Activated naive CD8-positive, alpha-beta T cell treated with anti-CD3 and anti-CD28 coated beads, Interleukin-2, amount 10 ng/mL, durations not matched to agents 7 days and 5 days (primary cell): ENCODE results near the gene MAST4. TPM values are rescaled to one million over a fixed set of nuclear protein-coding genes. Genes with fewer than 3 reads are reported as not detected.

Experiments used
- ATAC-seq: fragments of 150-1000 bp; cut with Tn5 transposase; one replicate; pipeline ENCODE4 v1.10.0; 2021; ENCODE audit warnings: low read depth, moderate library complexity
- POLR2A ChIA-PET: fragments of 350-600 bp; sonication (Branson Sonifier 250); formaldehyde crosslinking; loops from one replicate; lab custom pipeline; 2021; ENCODE audit warnings: antibody characterized with exemption; lab: Charles Lee
- DNase-seq: peaks from one replicate; pipeline ENCODE4 v3.0.0; 2021
- H3K27ac Mint-ChIP-seq: one replicate; pipeline ENCODE4 v1.8.0; 2022; ENCODE audit warnings: mild to moderate bottlenecking, mixed read lengths
- H3K27me3 Mint-ChIP-seq: one replicate; pipeline ENCODE4 v1.8.0; 2022; ENCODE audit warnings: mild to moderate bottlenecking, moderate library complexity, mixed read lengths
- H3K36me3 Mint-ChIP-seq: one replicate; pipeline ENCODE4 v1.8.0; 2021; ENCODE audit warnings: mild to moderate bottlenecking, mixed read lengths
- H3K4me1 Mint-ChIP-seq: one replicate; pipeline ENCODE4 v1.8.0; 2021; ENCODE audit warnings: mixed read lengths
- H3K4me3 Mint-ChIP-seq: one replicate; pipeline ENCODE4 v1.8.0; 2022; ENCODE audit warnings: mild to moderate bottlenecking, moderate library complexity, mixed read lengths
- H3K9me3 Mint-ChIP-seq: one replicate; pipeline ENCODE4 v1.8.0; 2021; ENCODE audit warnings: mixed read lengths
- total RNA-seq, 2 experiments: library from RNA; stranded (reverse); gene quantifications; one replicate each; pipeline ENCODE4 v1.2.3, GENCODE V29; 2021

MAST4 gene
- total RNA-seq, 2 experiments from 2014 or later, result 13.4 to 14.3 TPM

GRCh38 chr5:67033880-67034651, 437.9 kb downstream of the MAST4 start:
- Mint-ChIP-seq H3K27me3 (no peaks in the 10 kb centered on the region), H3K9me3 (no peaks in the 10 kb centered on the region), H3K4me1 (peaks cover 4% of the 10 kb centered on the region), H3K4me3 (no peak overlapping the region), H3K36me3 (no peaks in the 10 kb centered on the region), H3K27ac (no peak overlapping the region)
- ATAC-seq (no peak), DNase-seq (no peak)
- POLR2A ChIA-PET, result no interaction called here

- POLR2A ChIA-PET, result no interaction called here
- no peaks in the 10 kb centered on the region for H3K36me3 Mint-ChIP-seq
- H3K9me3 Mint-ChIP-seq, result peaks cover under 1% of the 10 kb centered on the region
- ATAC-seq (no peak), DNase-seq (no peak)
- no peak overlapping the region for H3K4me3 Mint-ChIP-seq
- H3K27ac Mint-ChIP-seq, result no peak overlapping the region
- H3K4me1 Mint-ChIP-seq, result peaks cover 1% of the 10 kb centered on the region
- H3K27me3 Mint-ChIP-seq, result no peaks in the 10 kb centered on the region
Observed at GRCh38 chr5:67035098-67035740, 439.0 kb downstream of the MAST4 start.

- Mint-ChIP-seq H3K4me3 (no peak overlapping the region), H3K27me3 (no peaks in the 10 kb centered on the region), H3K27ac (no peak overlapping the region), H3K9me3 (peaks cover 2% of the 10 kb centered on the region), H3K4me1 (peaks cover 1% of the 10 kb centered on the region), H3K36me3 (no peaks in the 10 kb centered on the region)
- POLR2A ChIA-PET, result no interaction called here
- DNase-seq (no peak), ATAC-seq (no peak)
Observed at GRCh38 chr5:67037171-67037570, 441.0 kb downstream of the MAST4 start.

- Mint-ChIP-seq H3K4me1 (no peaks in the 10 kb centered on the region), H3K27ac (no peak overlapping the region), H3K4me3 (no peak overlapping the region), H3K27me3 (no peaks in the 10 kb centered on the region), H3K9me3 (peaks cover 2% of the 10 kb centered on the region), H3K36me3 (no peaks in the 10 kb centered on the region)
- POLR2A ChIA-PET, result no interaction called here
- ATAC-seq (no peak), DNase-seq (no peak)
Observed at GRCh38 chr5:67038817-67039603, 442.8 kb downstream of the MAST4 start.

- Mint-ChIP-seq H3K4me3 (no peak overlapping the region), H3K27me3 (no peaks in the 10 kb centered on the region), H3K27ac (no peak overlapping the region), H3K36me3 (peaks cover 1% of the 10 kb centered on the region), H3K9me3 (peaks cover 2% of the 10 kb centered on the region), H3K4me1 (no peaks in the 10 kb centered on the region)
- DNase-seq, result no peak
- ATAC-seq, result no peak
- POLR2A ChIA-PET, result no interaction called here
Observed at GRCh38 chr5:67042176-67043003, 446.2 kb downstream of the MAST4 start.

GRCh38 chr5:67043796-67044511, 447.8 kb downstream of the MAST4 start:
- no peaks in the 10 kb centered on the region for H3K27me3 Mint-ChIP-seq
- no peak overlapping the region for H3K27ac Mint-ChIP-seq
- no peak for DNase-seq
- H3K9me3 Mint-ChIP-seq, result peaks cover 2% of the 10 kb centered on the region
- H3K36me3 Mint-ChIP-seq, result peaks cover 2% of the 10 kb centered on the region
- no peak overlapping the region for H3K4me3 Mint-ChIP-seq
- H3K4me1 Mint-ChIP-seq, result no peaks in the 10 kb centered on the region
- no peak for ATAC-seq
- POLR2A ChIA-PET, result no interaction called here

- DNase-seq (no peak), ATAC-seq (no peak)
- POLR2A ChIA-PET, result no interaction called here
- no peak overlapping the region for H3K27ac Mint-ChIP-seq
- H3K4me1 Mint-ChIP-seq, result peaks cover 2% of the 10 kb centered on the region
- H3K36me3 Mint-ChIP-seq, result peaks cover 2% of the 10 kb centered on the region
- peaks cover 1% of the 10 kb centered on the region for H3K9me3 Mint-ChIP-seq
- H3K4me3 Mint-ChIP-seq, result no peak overlapping the region
- H3K27me3 Mint-ChIP-seq, result no peaks in the 10 kb centered on the region
Observed at GRCh38 chr5:67045816-67046740, 449.9 kb downstream of the MAST4 start.

- DNase-seq, result no peak
- no peak for ATAC-seq
- Mint-ChIP-seq H3K27ac (peak overlapping the region; percentile 28), H3K27me3 (no peaks in the 10 kb centered on the region), H3K36me3 (peaks cover 2% of the 10 kb centered on the region), H3K4me1 (peaks cover 2% of the 10 kb centered on the region), H3K4me3 (no peak overlapping the region), H3K9me3 (no peaks in the 10 kb centered on the region)
- POLR2A ChIA-PET, result no interaction called here
Observed at GRCh38 chr5:67047160-67047559, 451.0 kb downstream of the MAST4 start.

- H3K4me1 Mint-ChIP-seq, result peaks cover 2% of the 10 kb centered on the region
- H3K27ac Mint-ChIP-seq, result no peak overlapping the region
- peaks cover 2% of the 10 kb centered on the region for H3K36me3 Mint-ChIP-seq
- ATAC-seq (no peak), DNase-seq (no peak)
- POLR2A ChIA-PET, result no interaction called here
- no peaks in the 10 kb centered on the region for H3K9me3 Mint-ChIP-seq
- no peak overlapping the region for H3K4me3 Mint-ChIP-seq
- H3K27me3 Mint-ChIP-seq, result no peaks in the 10 kb centered on the region
Observed at GRCh38 chr5:67047616-67048015, 451.4 kb downstream of the MAST4 start.

GRCh38 chr5:67050125-67050524, 453.9 kb downstream of the MAST4 start:
- ATAC-seq, result no peak
- H3K27me3 Mint-ChIP-seq, result no peaks in the 10 kb centered on the region
- POLR2A ChIA-PET, result no interaction called here
- DNase-seq, result no peak
- peaks cover 2% of the 10 kb centered on the region for H3K36me3 Mint-ChIP-seq
- H3K9me3 Mint-ChIP-seq, result no peaks in the 10 kb centered on the region
- H3K4me1 Mint-ChIP-seq, result peaks cover 2% of the 10 kb centered on the region
- H3K27ac Mint-ChIP-seq, result no peak overlapping the region
- no peak overlapping the region for H3K4me3 Mint-ChIP-seq

- DNase-seq (no peak), ATAC-seq (no peak)
- H3K27ac Mint-ChIP-seq, result no peak overlapping the region
- H3K27me3 Mint-ChIP-seq, result no peaks in the 10 kb centered on the region
- POLR2A ChIA-PET, result no interaction called here
- H3K4me1 Mint-ChIP-seq, result peaks cover 2% of the 10 kb centered on the region
- peaks cover 2% of the 10 kb centered on the region for H3K36me3 Mint-ChIP-seq
- no peaks in the 10 kb centered on the region for H3K9me3 Mint-ChIP-seq
- H3K4me3 Mint-ChIP-seq, result no peak overlapping the region
Observed at GRCh38 chr5:67050635-67051034, 454.4 kb downstream of the MAST4 start.

GRCh38 chr5:67051164-67051563, 455.0 kb downstream of the MAST4 start:
- no peak overlapping the region for H3K4me3 Mint-ChIP-seq
- peaks cover 2% of the 10 kb centered on the region for H3K36me3 Mint-ChIP-seq
- no peaks in the 10 kb centered on the region for H3K27me3 Mint-ChIP-seq
- ATAC-seq, result no peak
- peaks cover 2% of the 10 kb centered on the region for H3K4me1 Mint-ChIP-seq
- DNase-seq, result no peak
- POLR2A ChIA-PET, result no interaction called here
- no peaks in the 10 kb centered on the region for H3K9me3 Mint-ChIP-seq
- no peak overlapping the region for H3K27ac Mint-ChIP-seq
